DMS153 (cell line): ENCODE measurements around the gene ASMTL.
"Not testable (repeated sequence)": the region's sequence is repeated elsewhere in the genome, so short reads cannot be mapped to it uniquely, and the experiment has no call there.

ENCODE experiments used
- DNase-seq: peaks from one replicate; lab custom pipeline; 2025; lab: John Stamatoyannopoulos, UW

Gene ASMTL

DNA sequence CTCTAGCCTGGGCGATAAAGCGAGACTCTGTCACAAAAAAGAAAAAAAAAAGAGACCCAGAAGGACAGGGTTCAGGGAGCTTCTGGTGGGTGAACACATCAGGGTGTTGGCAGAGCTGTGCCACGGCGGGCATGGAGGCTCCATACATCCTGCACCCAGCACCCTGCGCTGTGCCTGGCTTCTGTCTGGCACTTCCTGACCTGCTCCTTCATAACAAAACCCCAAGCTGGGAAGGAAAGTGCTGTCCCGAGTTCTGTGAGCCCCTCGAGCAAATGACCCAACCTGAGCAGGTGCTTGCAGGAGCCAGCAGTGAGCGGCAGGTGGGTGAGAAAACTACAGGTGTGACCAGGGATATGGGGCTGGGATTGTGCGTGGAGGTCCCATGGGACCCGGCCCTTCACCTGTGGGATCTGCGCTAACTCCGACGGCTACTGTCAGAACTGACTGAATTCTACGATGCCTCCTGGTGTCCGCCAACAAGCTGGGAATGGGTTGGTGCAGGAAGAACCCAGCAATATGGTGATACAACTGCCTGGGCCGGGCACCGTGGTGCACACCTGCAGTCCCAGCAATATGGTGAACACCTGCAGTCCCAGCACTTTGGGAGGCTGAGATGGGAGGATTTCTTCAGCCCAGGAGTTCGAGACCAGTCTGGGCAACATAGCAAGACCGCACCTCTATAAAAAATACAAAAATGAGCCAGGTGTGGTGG lies 18.9 kb downstream of the ASMTL start:
- no peak for DNase-seq

DNA sequence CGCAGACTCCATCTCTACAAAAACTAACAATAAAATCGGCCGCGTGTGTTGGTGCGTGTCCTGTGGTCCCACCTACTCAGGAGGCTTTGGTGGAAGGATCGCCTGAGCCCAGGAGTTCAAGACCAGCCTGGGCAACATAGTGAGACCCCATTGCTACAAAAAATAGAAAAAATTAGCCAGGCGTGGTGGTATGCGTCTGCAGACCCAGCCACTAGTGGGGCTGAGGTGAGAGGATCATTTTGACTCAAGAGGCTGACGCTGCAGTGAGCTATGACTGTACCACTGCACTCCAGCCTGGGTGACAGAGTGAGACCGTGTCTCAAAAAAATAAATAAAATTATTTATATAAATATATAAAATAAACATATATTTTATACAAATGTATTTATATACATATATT lies 22.3 kb downstream of the ASMTL start:
- no peak for DNase-seq

DNA sequence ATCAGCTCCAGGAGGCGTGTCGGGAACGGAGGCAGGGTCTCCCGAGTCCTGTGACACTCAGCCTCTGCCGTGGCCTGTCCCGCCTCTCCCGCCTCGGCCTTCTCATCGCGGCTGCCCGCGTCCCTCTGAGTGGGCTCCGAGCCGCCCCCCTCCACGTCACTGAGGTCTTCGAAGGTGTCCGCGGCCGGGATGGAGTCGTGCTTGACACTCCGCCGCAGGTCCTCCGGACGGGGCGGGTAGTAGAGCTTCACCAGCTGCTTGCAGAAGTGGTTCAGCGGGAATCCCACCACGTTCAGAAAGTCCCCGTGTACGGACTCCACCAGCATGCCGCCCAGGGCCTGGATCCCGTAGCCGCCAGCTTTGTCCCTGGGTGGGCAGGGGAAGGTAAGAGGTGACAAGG lies 25.0 kb downstream of the ASMTL start:
- DNase-seq = no peak

DNA sequence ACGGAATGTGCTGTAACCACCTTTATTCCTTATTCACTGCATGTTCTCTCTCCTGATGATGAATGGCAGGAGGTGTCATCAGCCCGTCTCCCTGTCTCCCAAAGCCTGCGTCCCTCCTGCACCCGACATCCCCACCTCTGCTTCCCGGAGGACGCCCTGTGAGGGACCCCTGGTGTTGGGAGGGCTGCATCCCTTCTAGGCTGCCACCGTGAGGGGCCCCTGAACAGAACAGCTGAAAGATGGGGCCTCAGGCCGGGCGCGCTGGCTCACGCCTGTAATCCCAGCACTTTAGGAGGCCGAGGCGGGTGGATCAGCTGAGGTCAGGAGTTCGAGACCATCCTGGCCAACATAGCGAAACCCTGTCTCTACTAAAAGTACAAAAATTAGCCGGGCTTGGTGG lies 26.4 kb downstream of the ASMTL start:
- not testable (repeated sequence) for DNase-seq

DNA sequence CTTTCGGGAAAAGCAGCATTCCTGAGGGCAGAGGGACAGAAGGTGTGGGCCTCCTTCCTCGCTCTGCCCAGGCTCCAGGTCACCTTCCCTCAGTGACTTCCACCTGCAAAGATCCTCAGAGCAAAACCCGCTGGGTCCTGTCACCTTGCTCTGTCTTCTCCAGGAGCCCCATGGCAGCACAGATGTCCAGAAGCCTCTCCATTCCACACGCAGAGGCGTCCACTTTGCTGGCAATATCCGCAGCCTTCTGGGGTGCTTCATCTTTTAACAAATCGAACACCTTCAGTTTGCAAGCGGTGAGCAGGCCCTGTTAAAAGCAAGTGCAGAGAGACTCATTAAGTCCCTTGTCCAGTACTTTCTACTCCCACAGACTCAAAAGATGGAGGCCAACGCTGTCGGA lies 27.3 kb downstream of the ASMTL start:
- DNase-seq = no peak

DNA sequence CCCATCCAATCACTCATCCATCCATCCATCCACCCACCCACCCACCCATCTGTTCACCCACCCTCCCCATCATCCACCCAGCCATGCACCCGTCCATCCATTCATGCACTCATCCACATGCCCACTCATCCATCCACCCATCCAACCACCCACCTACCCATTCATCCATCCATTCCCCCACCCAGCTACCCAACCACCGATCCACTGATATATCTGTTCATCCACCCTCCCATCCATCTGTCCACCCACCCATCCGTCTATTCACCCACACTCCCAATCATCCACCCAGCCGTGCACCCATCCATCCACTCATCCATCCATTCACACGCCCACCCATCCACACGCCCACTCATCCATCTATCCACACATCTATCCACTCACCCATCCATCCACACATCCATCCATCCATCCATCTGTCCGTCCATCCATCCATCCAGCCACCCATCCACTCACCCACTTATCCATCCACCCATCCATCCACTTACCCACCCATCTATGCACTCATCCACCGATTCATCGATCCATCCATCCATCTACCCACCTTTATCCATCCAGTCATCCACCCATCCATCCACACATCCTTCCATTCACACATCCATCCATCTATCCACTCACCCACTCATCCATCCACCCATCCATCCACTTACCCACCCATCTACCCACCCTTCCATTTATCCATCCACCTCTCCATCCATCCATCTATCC lies 28.4 kb downstream of the ASMTL start:
- DNase-seq = no peak

DNA sequence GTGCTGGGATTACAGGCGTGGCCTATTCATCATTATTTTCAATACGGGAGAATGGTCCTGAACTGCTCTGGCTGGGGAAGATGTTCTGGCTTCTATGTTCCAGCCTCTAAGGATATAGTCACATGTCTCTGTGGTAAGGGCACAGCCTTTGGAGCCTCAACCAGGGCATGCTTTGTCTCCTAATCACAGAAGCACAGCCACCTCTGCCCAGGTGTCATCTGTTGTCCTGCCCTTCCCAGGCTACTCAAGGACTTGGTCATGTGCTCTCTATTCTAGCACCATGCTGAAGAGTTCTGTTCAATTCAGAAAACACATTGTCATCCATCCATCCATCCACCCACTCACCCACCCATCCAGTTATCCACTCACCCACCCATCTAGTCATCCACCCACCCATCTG lies 29.5 kb downstream of the ASMTL start:
- DNase-seq = no peak

DNA sequence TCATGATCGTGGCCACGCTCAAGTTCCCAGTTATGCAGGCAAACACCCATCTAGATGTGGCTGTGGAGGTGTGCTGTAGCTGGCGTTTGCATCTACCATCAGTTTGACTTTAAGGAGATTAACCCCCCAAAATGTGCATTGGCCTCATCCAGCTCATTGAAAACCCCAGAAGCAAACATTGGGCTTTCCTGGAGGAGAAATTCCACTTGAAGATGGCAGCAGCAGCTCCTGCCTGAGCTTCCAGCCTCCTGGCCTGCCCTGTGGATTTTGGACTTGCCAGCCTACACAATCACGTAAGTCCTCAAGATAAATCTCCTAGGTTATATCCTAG lies 30.6 kb downstream of the ASMTL start:
- DNase-seq = no peak

DNA sequence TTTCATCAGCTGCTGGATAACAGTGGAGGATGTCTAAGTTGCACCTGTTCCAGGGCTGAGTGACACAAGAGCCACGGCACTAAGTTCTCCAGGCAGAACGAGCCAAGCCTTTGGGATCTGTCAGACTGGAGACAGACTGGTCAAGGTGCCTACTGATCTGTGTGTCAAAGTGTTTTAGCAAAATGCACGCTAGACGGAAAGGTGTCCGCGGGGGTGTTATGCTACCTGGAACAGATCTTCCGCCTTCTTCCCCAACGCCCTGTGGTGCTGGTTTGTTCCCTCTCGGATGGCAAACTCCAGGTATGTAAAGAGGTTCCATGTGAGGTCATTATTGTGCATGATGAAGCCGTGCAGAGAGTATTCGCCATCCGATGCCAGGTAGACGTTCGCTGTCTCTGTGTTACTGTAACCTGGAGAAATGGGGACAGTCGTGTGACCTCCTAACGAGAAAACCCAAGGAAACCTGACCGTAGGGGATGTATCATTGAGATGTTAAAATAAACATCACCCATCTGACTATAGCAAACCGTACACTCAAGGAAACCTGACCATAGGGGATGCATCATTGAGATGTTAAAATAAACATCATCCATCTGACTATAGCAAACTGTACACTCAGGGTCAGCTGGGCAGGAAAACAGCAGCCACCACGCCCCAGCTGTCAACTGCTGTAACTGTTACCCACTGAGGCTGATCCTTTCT lies 31.1 kb downstream of the ASMTL start:
- DNase-seq = no peak

DNA sequence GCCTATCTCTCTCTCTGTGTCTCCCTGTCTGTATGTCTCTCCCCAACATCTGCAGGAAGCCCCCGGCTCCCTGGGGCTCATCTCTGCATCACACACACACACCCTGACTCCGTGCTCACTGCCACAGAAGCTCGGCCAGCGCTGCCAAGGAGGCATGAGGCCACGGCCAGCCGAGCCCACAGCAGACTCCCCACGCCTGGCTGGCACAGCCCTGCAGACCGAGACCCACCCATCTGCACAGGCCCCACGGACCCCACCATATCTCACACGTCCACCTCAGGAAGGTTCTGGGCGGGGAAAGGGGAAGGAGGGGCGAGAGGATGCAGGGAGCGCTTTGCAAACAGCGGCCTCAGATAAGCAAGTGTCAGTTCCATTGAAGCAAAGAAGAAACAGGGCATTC lies 32.3 kb downstream of the ASMTL start:
- DNase-seq = no peak

DNA sequence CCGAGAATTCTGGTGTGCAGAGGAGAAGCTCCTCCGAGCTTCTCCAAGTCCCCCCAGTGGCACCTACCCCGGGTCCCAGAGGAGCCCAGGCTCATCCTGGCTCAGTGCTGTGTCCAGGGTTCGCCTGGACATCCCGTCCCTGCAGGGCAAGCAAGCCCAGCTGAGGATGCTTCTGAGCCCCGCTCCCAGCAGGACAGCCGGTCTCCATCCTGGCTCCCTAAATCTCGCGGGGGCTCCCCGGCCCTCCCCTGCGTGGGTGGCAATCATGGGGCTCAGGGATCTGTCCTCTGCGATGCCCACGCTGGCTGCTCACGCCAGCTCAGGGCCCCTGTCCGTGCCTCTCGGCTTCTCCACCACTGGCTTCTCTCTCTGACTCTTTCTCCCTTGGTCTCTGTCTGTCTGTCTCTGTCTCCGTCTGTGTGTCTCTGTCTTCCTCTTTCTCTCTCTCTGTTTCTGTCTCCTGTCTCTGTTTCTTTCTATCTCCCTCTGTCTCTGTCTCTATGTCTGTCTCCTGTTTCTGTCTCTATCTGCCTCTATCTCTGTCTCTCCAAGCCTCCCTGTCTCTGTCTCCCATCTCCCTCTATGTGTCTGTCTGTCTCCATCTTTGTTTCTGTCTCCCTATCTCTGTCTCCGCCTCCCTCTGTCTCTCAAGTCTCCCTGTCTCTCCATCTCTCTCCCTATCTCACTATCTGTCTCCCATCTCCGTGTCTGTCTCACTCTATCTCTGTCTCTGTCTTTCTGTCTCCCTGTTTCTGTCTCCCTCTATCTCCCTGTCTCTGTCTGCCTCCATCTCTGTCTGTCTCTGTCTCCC lies 33.0 kb downstream of the ASMTL start:
- no peak for DNase-seq

DNA sequence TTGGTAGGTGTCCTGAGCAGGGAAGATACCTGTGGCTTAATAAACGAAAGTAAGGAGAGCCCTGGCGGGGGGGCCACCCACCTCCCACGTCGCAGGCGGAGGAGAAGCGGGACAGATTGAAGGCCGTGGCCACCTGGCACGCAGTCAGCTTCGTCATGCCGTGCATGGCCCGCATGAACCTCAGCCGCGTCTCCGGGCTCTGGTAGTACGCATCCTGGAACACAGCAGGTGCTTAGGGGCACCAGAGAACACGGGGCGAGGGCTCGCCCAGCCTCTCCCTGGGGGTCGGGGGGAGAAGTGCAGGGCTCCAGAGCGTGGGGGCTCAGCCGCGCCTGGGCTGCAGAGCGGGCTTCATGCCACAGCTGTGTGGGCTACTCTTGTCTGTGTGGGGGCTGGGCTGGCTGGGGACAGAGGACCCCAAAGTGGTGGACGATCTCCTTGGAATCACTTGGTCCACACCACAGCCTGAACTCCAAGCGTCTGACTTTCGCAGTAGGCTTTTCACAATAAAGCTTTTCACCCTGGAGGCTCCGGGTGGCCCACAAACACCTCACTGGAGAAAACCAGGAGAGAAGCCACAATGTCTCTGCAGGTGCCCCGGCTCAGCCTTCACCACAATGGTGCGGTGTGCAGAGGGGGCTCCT lies 33.7 kb downstream of the ASMTL start:
- no peak for DNase-seq

DNA sequence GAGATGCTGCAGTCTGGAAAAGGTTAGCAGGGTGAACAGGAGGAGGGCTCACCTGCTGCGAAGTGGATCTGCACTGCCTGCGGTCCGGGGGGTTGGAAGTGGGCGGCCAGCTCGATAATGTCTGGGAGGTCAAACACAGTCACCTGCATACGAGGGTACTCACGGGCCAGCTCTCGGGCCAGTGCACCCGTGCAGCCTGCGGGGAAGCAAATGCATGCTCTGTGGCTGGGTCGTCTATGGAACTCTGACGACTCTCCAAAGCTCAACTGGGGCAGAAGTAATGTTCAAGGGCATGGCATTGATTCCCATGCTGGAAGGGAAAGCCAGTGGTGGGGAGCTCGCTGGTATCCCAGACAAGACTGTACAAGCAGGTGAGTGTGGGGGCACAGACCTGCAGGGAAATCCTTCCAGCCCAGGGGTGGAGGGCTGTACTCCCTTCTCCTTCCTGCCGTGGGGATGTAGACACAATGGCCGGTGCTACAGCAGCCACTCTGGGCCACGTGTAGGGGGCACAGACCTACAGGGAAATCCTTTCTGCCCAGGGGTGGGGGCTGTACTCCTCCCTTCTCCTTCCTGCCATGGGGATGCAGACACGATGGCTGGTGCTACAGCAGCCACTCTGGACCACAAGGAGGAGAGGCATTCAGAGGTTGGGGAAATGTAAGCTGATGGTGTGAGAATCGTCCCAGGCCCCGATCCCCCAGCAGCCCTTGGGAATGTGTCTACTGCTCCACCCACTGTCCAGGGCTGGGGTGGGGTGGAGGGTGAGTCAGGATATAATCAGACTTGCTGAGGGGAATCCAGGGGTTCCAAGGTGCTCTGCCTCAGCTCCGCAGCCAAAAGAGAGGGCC lies 34.6 kb downstream of the ASMTL start:
- DNase-seq = no peak

DNA sequence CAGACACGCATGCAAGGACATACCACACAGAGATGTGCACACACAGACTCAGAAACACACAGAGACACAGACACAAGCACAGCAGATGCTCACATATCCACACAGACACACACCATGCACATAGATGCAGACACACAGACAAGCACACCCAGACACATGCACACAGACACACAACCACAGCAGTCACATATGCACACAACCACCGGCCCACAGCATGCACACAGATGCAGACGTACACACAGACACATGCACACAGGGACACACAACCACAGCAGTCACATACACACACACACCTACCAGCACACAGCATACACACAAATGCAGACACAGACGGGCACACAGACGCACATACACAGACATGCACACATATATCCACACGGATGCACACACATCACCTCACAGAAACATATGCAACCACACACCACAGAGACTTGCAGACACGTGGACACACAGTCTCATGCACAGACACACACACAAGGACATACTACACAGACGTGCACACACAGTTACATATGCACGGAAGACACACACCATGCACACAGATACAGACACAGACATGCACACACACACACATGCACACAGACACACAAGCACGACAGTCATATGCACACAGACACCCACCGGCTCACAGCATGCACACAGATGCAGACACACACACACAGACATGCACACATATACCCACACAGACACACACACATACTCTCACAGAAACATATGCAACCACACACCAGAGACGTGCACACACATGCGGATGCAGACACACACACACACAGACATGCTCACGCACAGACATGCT lies 35.5 kb downstream of the ASMTL start:
- no peak for DNase-seq

DNA sequence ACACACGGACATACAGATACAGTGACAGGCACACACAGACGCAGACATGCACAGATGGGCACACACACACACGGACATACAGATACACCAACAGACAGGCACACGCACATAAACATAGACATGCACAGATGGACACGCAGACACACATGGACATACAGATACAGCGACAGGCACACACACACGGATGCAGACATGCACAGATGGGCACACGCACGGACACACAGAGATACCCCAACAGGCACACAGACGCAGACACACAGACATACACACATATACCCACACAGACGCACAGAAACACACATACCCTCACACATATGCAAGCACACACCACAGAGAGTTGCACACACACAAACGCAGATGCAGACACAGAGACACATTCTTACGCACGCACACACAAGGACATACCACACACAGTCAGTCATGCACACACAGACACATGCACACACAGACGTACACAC lies 36.4 kb downstream of the ASMTL start:
- no peak for DNase-seq

DNA sequence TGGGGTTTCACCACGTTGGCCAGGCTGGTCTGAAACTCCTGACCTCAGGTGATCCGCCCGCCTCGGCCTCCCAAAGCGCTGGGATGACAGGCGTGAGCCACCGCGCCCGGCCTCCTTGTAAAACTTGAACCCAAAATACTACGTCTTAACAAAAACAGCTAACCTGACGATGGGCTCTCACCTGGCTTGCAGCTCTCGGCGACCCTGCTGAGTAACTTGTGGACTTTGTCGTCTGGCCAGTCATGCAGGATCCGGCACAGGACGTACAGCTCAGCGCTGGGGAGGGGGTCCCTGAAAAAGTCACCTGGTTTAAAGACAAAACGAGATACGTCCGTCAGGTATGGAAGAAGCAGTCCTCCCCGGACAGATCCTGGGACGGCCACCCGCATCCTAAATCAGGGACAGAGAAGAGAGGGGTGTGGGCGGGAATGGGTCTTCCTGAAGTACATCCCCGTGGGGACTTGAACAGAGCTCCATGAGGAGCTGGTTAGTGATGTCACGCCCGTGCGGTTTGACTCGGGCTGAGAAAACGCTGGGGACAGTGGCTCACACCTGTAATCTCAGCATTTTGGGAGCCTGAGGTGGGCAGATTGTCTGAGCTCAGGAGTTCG lies 40.1 kb downstream of the ASMTL start:
- no peak for DNase-seq

DNA sequence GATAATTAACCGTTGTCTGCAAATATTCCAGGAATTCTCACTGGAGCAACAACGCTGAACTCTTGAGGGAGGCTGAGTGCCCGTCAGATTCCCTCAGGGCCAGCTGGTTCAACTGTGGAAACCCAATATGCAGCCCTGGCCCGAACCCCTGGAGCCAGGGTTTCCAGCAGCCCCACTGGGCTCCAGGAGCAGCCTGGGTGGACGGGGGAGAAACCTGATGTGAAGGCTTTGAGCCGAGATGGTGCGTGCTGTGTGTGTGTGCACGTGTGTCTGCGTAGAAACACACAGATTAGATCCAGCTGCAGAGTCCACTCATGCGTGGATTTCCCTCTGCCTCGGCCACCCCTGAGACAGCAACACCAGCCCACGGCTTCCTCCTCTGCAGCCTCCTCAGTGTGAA lies 41.4 kb downstream of the ASMTL start:
- DNase-seq = no peak

DNA sequence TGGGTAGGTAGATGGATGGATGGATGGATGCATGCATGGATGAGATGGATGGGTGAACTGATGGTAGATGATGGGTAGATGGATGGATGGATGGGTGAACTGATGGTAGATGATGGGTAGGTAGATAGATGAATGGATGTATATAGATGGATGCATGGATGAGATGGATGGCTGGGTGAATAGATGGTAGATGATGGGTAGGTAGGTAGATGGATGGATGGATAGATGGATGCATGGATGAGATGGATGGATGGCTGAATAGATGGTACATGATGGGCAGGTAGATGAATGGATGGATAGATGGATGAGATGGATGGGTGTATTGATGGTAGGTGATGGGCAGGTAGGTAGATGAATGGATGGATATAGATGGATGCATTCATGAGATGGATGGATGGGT lies 45.7 kb downstream of the ASMTL start:
- no peak for DNase-seq

DNA sequence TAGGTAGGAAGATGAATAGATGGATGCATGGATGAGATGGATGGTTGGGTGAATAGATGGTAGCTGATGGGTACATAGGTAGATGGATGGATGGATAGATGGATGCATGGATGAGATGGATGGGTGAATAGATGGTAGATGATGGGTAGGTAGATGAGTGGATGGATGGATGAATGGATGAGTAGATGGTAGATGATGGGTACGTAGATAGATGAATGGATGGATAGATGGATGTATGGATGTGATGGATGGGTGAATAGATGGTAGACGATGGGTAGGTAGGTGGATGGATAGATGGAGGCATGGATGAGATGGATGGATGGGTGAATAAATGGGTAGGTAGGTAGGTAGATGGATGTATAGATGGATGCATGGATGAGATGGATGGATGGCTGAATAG lies 46.9 kb downstream of the ASMTL start:
- not testable (repeated sequence) for DNase-seq

DNA sequence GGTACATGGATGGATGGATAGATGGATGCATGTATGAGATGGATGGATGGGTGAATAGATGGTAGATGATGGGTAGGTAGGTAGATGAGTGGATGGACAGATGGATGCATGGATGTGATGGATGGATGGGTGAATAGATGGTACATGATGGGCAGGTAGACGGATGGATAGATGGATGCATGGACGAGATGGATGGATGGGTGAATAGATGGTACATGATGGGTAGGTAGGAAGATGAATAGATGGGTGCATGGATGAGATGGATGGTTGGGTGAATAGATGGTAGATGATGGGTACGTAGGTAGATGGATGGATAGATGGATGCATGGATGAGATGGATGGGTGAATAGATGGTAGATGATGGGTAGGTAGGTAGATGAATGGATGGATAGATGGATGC lies 48.8 kb downstream of the ASMTL start:
- DNase-seq = not testable (repeated sequence)
